DND-41 (cell line): Measurements from ENCODE around the gene SDSL.

Experiments used
- ATAC-seq: fragments of 200-7000 bp; cut with Tn5 transposase; 3 replicates; pipeline ENCODE4 v1.9.1; 2021; ENCODE audit warnings: low read depth; ENCODE audit not compliant: insufficient read depth
- DNase-seq: peaks from one replicate; pipeline ENCODE4 v3.0.0-alpha.2; 2020
- H2AFZ ChIP-seq: 2 replicates; pipeline ENCODE4 v1.6.0; 2012; ENCODE audit warnings: low read depth, low read length
- H3K27ac ChIP-seq: 2 replicates; pipeline ENCODE4 v1.5.1; 2012; ENCODE audit warnings: low read length, inconsistent platforms
- H3K27me3 ChIP-seq: fragments of 200-600 bp; sonication (generic); 2 replicates; pipeline ENCODE4 v1.6.0; 2012; ENCODE audit warnings: low read length, mild to moderate bottlenecking, inconsistent platforms; ENCODE audit not compliant: insufficient read depth, poor library complexity
- H3K36me3 ChIP-seq: 2 replicates; pipeline ENCODE4 v1.5.1; 2012; ENCODE audit warnings: low read length, inconsistent platforms; ENCODE audit not compliant: insufficient read depth
- H3K4me1 ChIP-seq: 2 replicates; pipeline ENCODE4 v1.5.1; 2012; ENCODE audit warnings: mild to moderate bottlenecking, low read length; ENCODE audit not compliant: insufficient read depth
- H3K4me2 ChIP-seq: 2 replicates; pipeline ENCODE4 v1.6.0; 2012; ENCODE audit warnings: mild to moderate bottlenecking, moderate library complexity, low read length, inconsistent platforms; ENCODE audit not compliant: insufficient read depth
- H3K4me3 ChIP-seq, 2 experiments: fragments of 200-600 bp in 1 of 2; shearing (Covaris generic) in 1 of 2; 2 replicates each; pipeline ENCODE4 v1.5.1; 2012 to 2016; ENCODE audit warnings: inconsistent platforms in 2 of 2, low read length in 2 of 2, mild to moderate bottlenecking in 2 of 2, low read depth in 1 of 2, moderate library complexity in 1 of 2
- H3K79me2 ChIP-seq: 2 replicates; pipeline ENCODE4 v1.6.0; 2012; ENCODE audit warnings: low read length, inconsistent platforms; ENCODE audit not compliant: insufficient read depth
- H3K9ac ChIP-seq: 2 replicates; pipeline ENCODE4 v1.6.0; 2012; ENCODE audit warnings: low read depth, mild to moderate bottlenecking, inconsistent platforms, low read length, moderate library complexity
- H3K9me3 ChIP-seq: 2 replicates; pipeline ENCODE4 v1.5.1; 2012; ENCODE audit warnings: low read length, moderate library complexity, mild to moderate bottlenecking, inconsistent platforms; ENCODE audit not compliant: insufficient read depth, severe bottlenecking
- H4K20me1 ChIP-seq: 2 replicates; pipeline ENCODE4 v1.6.0; 2012; ENCODE audit warnings: low read length; ENCODE audit not compliant: insufficient read depth
- EZH2 ChIP-seq: IDR thresholded peaks from 3 replicates; pipeline ENCODE4 v1.6.1; 2012; ENCODE audit warnings: borderline replicate concordance, low read depth, mild to moderate bottlenecking, moderate library complexity, low read length, inconsistent platforms; ENCODE audit not compliant: severe bottlenecking
- TF ChIP-seq, protein P1 (sequence below): IDR thresholded peaks from 2 replicates; pipeline ENCODE4 v1.5.1; 2012; ENCODE audit warnings: borderline replicate concordance, low read length, moderate library complexity, mild to moderate bottlenecking; ENCODE audit not compliant: poor library complexity, severe bottlenecking; ENCODE audit errors: extremely low read depth

Gene SDSL

DNA sequence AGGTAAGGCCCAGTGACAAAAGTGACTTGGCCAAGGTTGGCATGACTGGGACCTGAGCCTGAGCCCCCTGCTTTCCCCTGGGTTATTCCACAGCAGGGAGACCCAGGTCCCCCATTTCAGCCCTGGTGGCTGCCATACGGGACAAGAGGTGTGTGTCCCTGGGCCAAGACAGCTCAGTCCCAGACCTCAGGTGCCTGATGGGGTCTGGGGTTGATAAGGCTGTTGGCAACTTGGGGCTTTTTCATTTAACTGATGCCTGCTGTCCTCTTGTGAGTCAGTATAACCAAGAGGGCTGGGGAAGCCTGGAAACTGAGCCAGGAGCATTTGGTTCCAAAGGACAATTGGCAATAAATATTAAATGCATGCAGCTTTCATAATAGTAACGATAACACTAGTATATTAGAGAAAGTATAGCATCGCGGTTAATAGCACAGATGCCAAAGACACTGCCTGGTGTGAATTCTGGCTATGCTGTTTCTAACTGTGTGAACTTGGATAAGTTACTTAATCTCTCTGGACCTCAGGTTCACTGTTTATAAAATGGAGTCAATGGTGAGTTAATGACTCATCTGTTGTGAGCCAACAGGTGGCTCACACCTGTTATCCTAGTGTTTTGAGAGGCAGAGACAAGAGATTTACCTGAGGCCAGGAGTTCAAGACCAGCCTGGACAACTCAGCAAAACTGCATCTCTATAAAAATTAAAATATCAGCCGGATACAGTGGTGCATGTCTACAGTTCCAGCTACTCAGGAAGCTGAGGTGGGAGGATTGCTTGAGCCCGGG is 898 bp downstream of the SDSL start:
- peak overlapping the region; percentile 24; the same call in 1 of the 2 replicates for H3K4me2 ChIP-seq
- peak overlapping the region in 1 of 2 experiments; percentile 45; a peak in 2 of 4 replicates for H3K4me3 ChIP-seq
- no peaks in the 10 kb centered on the region for H3K79me2 ChIP-seq
- TF ChIP-seq, protein P1, sequence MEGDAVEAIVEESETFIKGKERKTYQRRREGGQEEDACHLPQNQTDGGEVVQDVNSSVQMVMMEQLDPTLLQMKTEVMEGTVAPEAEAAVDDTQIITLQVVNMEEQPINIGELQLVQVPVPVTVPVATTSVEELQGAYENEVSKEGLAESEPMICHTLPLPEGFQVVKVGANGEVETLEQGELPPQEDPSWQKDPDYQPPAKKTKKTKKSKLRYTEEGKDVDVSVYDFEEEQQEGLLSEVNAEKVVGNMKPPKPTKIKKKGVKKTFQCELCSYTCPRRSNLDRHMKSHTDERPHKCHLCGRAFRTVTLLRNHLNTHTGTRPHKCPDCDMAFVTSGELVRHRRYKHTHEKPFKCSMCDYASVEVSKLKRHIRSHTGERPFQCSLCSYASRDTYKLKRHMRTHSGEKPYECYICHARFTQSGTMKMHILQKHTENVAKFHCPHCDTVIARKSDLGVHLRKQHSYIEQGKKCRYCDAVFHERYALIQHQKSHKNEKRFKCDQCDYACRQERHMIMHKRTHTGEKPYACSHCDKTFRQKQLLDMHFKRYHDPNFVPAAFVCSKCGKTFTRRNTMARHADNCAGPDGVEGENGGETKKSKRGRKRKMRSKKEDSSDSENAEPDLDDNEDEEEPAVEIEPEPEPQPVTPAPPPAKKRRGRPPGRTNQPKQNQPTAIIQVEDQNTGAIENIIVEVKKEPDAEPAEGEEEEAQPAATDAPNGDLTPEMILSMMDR = no peak
- no peak for TF ChIP-seq EZH2
- no peaks in the 10 kb centered on the region for H4K20me1 ChIP-seq
- H3K27ac ChIP-seq = no peak overlapping the region
- no peak overlapping the region for H2AFZ ChIP-seq
- 0 out of 2 replicates have a peak, but pooled peaks cover 3% of the 10 kb centered on the region for H3K4me1 ChIP-seq
- ATAC-seq (no peak), DNase-seq (no peak)
- peak overlapping the region; percentile 28; the same call in 1 of the 2 replicates for H3K9ac ChIP-seq
- no peaks in the 10 kb centered on the region for H3K36me3 ChIP-seq
- H3K27me3 ChIP-seq = no peaks in the 10 kb centered on the region
- H3K9me3 ChIP-seq = no peaks in the 10 kb centered on the region

DNA sequence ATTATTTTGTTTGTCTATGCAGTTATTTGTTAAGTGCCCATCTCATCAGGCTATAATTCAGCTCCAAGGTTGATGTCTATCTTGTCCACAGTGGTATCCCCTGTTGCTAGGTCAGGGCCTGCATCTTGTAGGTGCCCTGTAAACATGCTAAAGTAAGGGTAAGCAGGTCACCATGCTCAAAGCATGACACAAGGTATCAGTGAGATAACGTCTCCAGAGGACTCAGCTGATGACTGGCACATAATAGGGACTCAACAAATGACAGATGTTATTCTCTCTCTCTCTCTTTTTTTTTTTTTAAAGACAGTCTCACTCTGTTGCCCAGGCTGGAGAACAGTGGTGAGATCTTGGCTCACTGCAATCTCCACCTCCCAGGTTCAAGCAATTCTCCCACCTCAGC is 2.3 kb downstream of the SDSL start:
- 0 out of 2 replicates have a peak, but pooled peaks cover 3% of the 10 kb centered on the region for H3K4me1 ChIP-seq

DNA sequence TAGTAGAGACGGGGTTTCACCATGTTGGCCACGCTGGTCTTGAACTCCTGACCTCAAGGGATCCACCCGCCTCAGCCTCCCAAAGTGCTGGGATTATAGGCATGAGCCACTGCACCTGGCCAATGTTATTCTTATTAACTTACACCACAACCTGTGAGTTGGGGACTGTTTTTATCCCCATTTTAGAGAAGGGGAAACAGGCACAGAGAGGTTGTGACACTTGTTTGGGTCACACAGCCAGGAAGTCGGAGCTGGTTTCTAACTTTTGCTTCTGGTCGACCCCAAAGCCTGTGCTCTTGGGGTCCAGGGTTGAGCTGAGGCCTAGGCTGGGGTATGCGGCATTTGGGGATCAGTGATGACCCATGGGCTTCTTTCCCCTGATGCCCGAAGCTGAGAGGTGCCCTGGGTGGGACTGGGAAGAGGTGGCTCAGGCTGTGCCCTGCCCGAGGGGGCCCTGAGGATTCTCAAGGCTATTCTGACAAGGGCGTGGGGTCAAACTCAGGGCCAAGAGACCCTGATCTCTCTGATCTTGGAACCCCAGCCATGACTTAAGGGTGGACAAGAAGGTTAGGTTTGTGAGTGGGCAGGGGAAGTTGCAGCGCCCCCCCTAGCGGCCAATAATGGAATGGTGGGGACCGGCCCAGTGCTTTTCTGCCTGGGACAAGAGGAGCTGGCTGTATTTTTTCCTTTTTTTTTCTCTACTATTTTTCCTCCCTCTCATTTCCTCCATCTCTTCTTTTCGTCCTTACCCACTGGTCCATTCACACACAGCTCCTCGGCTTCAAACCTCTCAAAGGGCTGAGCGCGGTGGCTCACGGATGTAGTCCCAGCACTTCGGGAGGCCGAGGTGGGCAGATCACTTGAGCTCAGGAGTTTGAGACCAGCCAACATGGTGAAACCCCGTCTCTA is 3.0 kb downstream of the SDSL start:
- Histone ChIP-seq H3K4me2 (no peak overlapping the region), H3K4me1 (0 out of 2 replicates have a peak, but pooled peaks cover 3% of the 10 kb centered on the region), H3K9ac (no peak overlapping the region), H3K27ac (no peak overlapping the region), H3K4me3 (no peak overlapping the region), H3K79me2 (no peaks in the 10 kb centered on the region), H2AFZ (no peak overlapping the region), H3K27me3 (no peaks in the 10 kb centered on the region), H3K9me3 (no peaks in the 10 kb centered on the region), H4K20me1 (no peaks in the 10 kb centered on the region), H3K36me3 (no peaks in the 10 kb centered on the region)
- peak; percentile 68 for DNase-seq
- TF ChIP-seq, protein P1 = peak; percentile 87
- TF ChIP-seq EZH2 = no peak
- peak; percentile 63 for ATAC-seq

More for the DNA sequence above, 2.3 kb downstream of the SDSL start:
- TF ChIP-seq, protein P1 = no peak
- TF ChIP-seq EZH2 = no peak
- no peaks in the 10 kb centered on the region for H3K36me3 ChIP-seq
- DNase-seq (no peak), ATAC-seq (no peak)
- H3K9me3 ChIP-seq = no peaks in the 10 kb centered on the region
- H4K20me1 ChIP-seq = no peaks in the 10 kb centered on the region
- no peak overlapping the region for H3K9ac ChIP-seq
- no peak overlapping the region for H3K4me2 ChIP-seq
- no peaks in the 10 kb centered on the region for H3K79me2 ChIP-seq
- no peaks in the 10 kb centered on the region for H3K27me3 ChIP-seq
- no peak overlapping the region for H3K4me3 ChIP-seq
- no peak overlapping the region for H3K27ac ChIP-seq
- H2AFZ ChIP-seq = no peak overlapping the region
